ENCODE data around the gene FNDC8.
"Not testable (repeated sequence)": the region's sequence is repeated elsewhere in the genome, so short reads cannot be mapped to it uniquely, and the experiment has no call there.

Gene FNDC8

GRCh38 chr17:35174835-35175334 is 53.5 kb downstream of the FNDC8 start:
- DNase-seq: no peak

DNA sequence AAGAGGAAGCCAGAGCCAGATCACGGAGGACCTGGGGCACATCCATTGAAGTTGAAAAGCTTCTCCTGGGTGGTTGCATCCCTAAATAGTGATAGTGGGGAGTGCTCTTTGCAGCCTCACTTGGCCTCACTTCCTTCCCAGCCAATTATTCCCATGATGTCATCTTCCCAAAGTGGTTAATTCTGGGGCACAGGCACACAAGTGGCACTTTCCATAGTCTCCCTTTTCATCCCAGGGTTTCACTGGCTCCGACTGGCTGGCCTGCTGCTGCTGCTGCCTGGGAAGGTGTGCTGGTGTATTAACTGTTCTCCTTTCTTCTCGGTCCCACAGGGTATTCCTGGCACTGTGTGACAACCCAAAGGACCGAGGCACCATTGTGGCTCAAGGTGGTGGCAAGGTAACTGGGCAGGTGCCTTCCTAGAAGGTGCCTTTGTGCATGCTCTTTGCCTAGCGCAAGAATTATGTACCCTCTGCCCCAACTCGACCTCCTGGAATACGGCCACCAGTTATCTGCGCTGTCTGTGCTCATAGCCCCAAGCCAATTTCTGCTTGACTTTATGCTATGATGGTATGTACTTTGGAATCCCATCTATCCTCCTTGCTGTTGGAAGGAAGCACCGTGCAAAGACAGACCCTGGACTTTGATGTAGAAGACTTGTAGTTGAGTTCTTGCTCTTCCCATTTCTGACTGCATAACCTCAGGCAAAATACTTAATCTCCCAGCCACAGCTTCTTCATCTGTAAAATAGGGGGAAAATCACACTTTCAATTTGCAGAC is 54.4 kb downstream of the FNDC8 start:
- DNase-seq: no peak

DNA sequence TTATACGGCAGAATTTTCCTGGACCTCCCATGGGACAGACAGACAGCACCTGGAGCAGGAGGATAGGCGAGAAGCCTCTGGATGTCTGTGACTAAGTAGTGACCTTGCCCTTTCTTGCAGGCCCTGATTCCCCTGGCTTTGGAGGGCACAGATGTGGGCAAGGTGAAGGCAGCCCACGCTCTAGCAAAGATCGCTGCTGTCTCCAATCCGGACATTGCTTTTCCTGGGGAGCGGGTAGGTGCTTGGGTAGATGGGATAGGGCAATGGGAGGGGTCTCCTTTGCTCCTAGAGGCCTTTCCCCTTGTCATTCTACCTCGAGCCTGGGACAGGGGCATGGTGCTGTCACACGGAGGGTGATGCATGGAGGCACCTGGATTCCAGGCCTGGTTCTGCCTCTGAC is 55.5 kb downstream of the FNDC8 start:
- DNase-seq: no peak

DNA sequence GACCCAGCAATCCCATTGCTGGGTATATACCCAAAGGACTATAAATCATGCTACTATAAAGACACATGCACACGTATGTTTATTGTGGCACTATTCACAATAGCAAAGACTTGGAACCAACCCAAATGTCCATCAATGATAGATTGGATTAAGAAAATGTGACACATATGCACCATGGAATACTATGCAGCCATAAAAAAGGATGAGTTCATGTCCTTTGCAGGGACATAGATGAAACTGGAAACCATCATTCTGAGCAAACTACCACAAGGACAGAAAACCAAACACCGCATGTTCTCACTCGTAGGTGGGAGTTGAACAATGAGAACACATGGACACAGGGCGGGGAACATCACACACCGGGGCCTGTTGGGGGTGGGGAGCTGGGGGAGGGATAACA is 58.0 kb downstream of the FNDC8 start:
- not testable (repeated sequence) for DNase-seq

All from CD4-positive, alpha-beta T cell treated with Interleukin-4 for 4 hours (primary cell).